Activated CD8-positive, alpha-beta T cell treated with anti-CD3 and anti-CD28 coated beads for 36 hours (primary cell): ENCODE measurements around the gene RAB11FIP4. TPM values are rescaled to one million over a fixed set of nuclear protein-coding genes. Genes with fewer than 3 reads are reported as not detected.

Source experiments
- ATAC-seq: fragments of 200-7000 bp; cut with Tn5 transposase; one replicate; pipeline ENCODE4 v1.10.0; 2021; ENCODE audit warnings: mild to moderate bottlenecking, moderate library complexity
- CTCF ChIA-PET: fragments of 350-600 bp; sonication (Branson Sonifier 250); formaldehyde crosslinking; loops from one replicate; lab custom pipeline; 2021; ENCODE audit warnings: antibody characterized with exemption; lab: Charles Lee
- POLR2A ChIA-PET: fragments of 350-600 bp; sonication (Branson Sonifier 250); formaldehyde crosslinking; loops from one replicate; lab custom pipeline; 2021; ENCODE audit warnings: antibody characterized with exemption; lab: Charles Lee
- DNase-seq: peaks from one replicate; pipeline ENCODE4 v3.0.0-alpha.2; 2020
- H3K27ac Mint-ChIP-seq: one replicate; pipeline ENCODE4 v1.8.0; 2021; ENCODE audit warnings: mild to moderate bottlenecking, mixed read lengths
- H3K27me3 Mint-ChIP-seq: one replicate; pipeline ENCODE4 v1.8.0; 2021; ENCODE audit warnings: mixed read lengths
- H3K36me3 Mint-ChIP-seq: one replicate; pipeline ENCODE4 v1.8.0; 2021; ENCODE audit warnings: low read depth, mixed read lengths
- H3K4me1 Mint-ChIP-seq: one replicate; pipeline ENCODE4 v1.8.0; 2021; ENCODE audit warnings: low read depth, mixed read lengths
- H3K4me3 Mint-ChIP-seq: one replicate; pipeline ENCODE4 v1.8.0; 2021; ENCODE audit warnings: mild to moderate bottlenecking, moderate library complexity, mixed read lengths
- H3K9me3 Mint-ChIP-seq: one replicate; pipeline ENCODE4 v1.8.0; 2021; ENCODE audit warnings: mixed read lengths
- CTCF ChIP-seq: fragments of 200-600 bp; IDR thresholded peaks from one replicate; pipeline ENCODE4 v1.8.0; 2022; ENCODE audit warnings: antibody characterized with exemption, mild to moderate bottlenecking
- intact Hi-C: fragments of 100-400 bp; cut with micrococcal nuclease; formaldehyde crosslinking; loops from one replicate; pipeline ENCODE4 v1.10.0; 2022
- total RNA-seq, 2 experiments: library from RNA; stranded (reverse); gene quantifications; one replicate each; pipeline ENCODE4 v1.2.3, GENCODE V29; 2021

Gene RAB11FIP4
- total RNA-seq, 2 experiments from 2014 or later = 38.2 to 39.1 TPM

- ChIA-PET CTCF (interaction anchor here (1.0 to 2.2 kb wide), 4 partner anchors 12 to 314 kb away, joined by 3 to 14 read pairs (median 5); no protein-coding TSS in a partner anchor), POLR2A (no interaction called here)
- Mint-ChIP-seq H3K4me3 (no peak overlapping the region), H3K4me1 (peaks cover 6% of the 10 kb centered on the region), H3K27me3 (no peaks in the 10 kb centered on the region), H3K9me3 (no peaks in the 10 kb centered on the region), H3K27ac (no peak overlapping the region), H3K36me3 (peaks cover 19% of the 10 kb centered on the region)
- intact Hi-C loops = loop anchor here (5.0 kb wide), 1 partner anchor 136 kb away; the partner anchor contains the start of gene RAB11FIP4
- TF ChIP-seq CTCF = no peak
- ATAC-seq (no peak), DNase-seq (no peak)
These were observed 136.9 kb downstream of the RAB11FIP4 start for GRCh38 chr17:31528291-31528874.

- H3K27ac Mint-ChIP-seq = no peak overlapping the region
- CTCF ChIA-PET = interaction anchor here (1.0 to 1.2 kb wide), 2 partner anchors 12 to 140 kb away, joined by 3 read pairs; no protein-coding TSS in a partner anchor
- peaks cover 10% of the 10 kb centered on the region for H3K4me1 Mint-ChIP-seq
- DNase-seq (no peak), ATAC-seq (no peak)
- no peaks in the 10 kb centered on the region for H3K9me3 Mint-ChIP-seq
- no peak for TF ChIP-seq CTCF
- no peaks in the 10 kb centered on the region for H3K27me3 Mint-ChIP-seq
- peaks cover 6% of the 10 kb centered on the region for H3K36me3 Mint-ChIP-seq
- intact Hi-C loops = loop anchor here (5.0 kb wide), 1 partner anchor 138 kb away; the partner anchor contains the start of gene RAB11FIP4
- POLR2A ChIA-PET = interaction anchor here (0.6 to 1.8 kb wide), 3 partner anchors 19 to 92 kb away, joined by 3 to 4 read pairs (median 4); no protein-coding TSS in a partner anchor
- no peak overlapping the region for H3K4me3 Mint-ChIP-seq
These were observed 138.4 kb downstream of the RAB11FIP4 start for GRCh38 chr17:31529841-31530251.

GRCh38 chr17:31530391-31530985, 139.0 kb downstream of the RAB11FIP4 start:
- Mint-ChIP-seq H3K27me3 (no peaks in the 10 kb centered on the region), H3K4me3 (no peak overlapping the region), H3K27ac (no peak overlapping the region), H3K9me3 (no peaks in the 10 kb centered on the region), H3K36me3 (peaks cover 5% of the 10 kb centered on the region), H3K4me1 (peaks cover 13% of the 10 kb centered on the region)
- intact Hi-C loops = no loop called here
- TF ChIP-seq CTCF = no peak
- no peak for DNase-seq
- no peak for ATAC-seq
- CTCF ChIA-PET = interaction anchor here (1.0 to 1.2 kb wide), 3 partner anchors 13 to 312 kb away, joined by 3 to 4 read pairs (median 3); no protein-coding TSS in a partner anchor
- POLR2A ChIA-PET = interaction anchor here (0.6 to 1.8 kb wide), 3 partner anchors 18 to 91 kb away, joined by 3 to 4 read pairs (median 4); no protein-coding TSS in a partner anchor

GRCh38 chr17:31531336-31531980, 140.0 kb downstream of the RAB11FIP4 start:
- no peak overlapping the region for H3K4me3 Mint-ChIP-seq
- DNase-seq (no peak), ATAC-seq (no peak)
- H3K4me1 Mint-ChIP-seq = peaks cover 17% of the 10 kb centered on the region
- no peaks in the 10 kb centered on the region for H3K27me3 Mint-ChIP-seq
- no peaks in the 10 kb centered on the region for H3K9me3 Mint-ChIP-seq
- intact Hi-C loops = no loop called here
- TF ChIP-seq CTCF = no peak
- H3K36me3 Mint-ChIP-seq = peaks cover 5% of the 10 kb centered on the region
- ChIA-PET POLR2A (no interaction called here), CTCF (interaction anchor here (1.2 to 4.6 kb wide), 2 partner anchors 310 to 311 kb away, joined by 4 to 29 read pairs; no protein-coding TSS in a partner anchor)
- H3K27ac Mint-ChIP-seq = no peak overlapping the region
